ENCODE measurements around the gene LAMTOR5.

Gene LAMTOR5

DNA sequence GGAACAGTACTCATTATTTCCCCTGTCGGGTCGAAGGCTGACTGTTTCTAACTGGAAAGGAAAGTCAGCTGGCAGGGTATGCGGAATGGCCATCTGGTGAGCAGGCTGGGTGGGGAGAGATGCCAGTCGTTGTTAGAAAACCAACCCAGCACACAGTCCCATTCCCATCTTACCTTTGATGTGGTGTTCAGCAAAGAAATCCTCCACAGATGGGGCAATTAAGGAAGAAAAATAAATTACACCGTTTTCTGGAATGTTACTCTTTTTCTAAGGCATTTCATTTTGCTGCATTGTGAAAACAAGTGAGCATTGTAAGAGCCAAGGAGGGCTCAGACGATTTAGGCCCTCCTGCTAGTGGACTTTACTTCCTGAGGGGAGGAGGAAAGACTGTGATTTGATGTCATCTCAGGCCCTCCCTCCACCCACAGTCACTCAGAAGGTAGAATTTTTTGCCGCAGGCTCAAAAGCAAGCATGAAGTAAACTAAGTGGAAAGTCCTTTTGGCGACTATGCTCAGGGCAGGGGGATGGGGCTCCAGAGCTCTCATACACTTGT, 16.7 kb downstream of the LAMTOR5 start, which contains the start of gene SLC16A4:
SLC16A4 (minus strand) TSS at position 335 of the 554 bp plus-strand sequence. CDS start 1,703 bp downstream, outside the sequence.
- in situ Hi-C loops (cut with HindIII; ENCODE audit: low sequenced_read_pairs): no loop called here

DNA sequence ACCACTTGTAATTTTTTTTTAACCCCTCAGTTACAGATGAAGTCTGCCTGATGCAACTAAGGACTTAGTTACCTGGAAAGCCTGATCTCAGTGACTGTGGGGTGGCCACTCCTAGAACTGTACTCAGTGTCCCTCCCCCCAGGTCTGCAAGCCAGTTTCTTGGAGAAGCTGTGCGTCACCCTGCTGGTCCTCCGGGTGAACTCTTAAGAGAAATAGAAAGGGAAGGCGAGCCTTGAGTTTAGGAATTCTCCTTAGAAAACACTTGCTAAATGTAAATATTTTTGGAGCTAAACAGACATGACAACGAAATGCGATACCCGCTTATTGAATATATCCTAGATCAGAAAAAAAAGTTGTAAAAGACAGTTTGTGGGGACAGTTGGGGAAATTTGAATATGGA, 17.4 kb downstream of the LAMTOR5 start:
- in situ Hi-C loops (cut with HindIII; ENCODE audit: low sequenced_read_pairs): no loop called here

DNA sequence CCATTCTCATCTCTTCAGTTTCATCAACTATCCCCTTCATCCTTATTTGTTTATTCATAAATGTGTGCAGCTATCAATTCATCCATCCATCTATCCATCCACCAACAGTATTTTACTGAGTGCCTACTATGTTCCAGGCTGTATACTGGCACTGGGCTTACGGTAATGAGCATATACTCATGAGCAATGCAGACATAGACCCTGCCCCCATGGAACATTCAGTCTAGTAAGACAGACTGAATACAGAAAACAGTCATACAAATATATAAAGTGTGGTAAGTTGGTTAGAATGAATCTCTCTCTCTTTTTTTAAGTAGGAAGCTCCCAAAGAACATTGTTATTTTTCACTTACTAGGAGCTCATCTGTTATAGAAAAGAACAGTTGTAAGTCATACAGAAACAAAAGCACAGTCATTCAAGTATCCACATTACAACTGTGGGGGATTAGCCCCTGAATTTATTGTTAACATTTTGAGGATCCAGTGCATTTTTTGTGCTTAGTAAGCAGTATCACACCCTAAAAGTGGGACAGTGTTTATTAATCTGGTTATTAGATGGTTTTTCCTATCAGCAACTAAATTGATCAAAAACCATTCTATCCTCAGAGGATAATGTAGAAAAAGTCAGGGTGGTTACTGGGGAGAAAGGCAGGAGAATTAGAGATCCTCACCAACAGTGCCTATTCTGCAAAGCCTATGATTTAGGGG, 20.3 kb downstream of the LAMTOR5 start:
- in situ Hi-C loops (cut with HindIII; ENCODE audit: low sequenced_read_pairs): no loop called here

GRCh38 chr1:110385369-110385768, 22.1 kb downstream of the LAMTOR5 start:
- in situ Hi-C loops (cut with HindIII; ENCODE audit: low sequenced_read_pairs): no loop called here

DNA sequence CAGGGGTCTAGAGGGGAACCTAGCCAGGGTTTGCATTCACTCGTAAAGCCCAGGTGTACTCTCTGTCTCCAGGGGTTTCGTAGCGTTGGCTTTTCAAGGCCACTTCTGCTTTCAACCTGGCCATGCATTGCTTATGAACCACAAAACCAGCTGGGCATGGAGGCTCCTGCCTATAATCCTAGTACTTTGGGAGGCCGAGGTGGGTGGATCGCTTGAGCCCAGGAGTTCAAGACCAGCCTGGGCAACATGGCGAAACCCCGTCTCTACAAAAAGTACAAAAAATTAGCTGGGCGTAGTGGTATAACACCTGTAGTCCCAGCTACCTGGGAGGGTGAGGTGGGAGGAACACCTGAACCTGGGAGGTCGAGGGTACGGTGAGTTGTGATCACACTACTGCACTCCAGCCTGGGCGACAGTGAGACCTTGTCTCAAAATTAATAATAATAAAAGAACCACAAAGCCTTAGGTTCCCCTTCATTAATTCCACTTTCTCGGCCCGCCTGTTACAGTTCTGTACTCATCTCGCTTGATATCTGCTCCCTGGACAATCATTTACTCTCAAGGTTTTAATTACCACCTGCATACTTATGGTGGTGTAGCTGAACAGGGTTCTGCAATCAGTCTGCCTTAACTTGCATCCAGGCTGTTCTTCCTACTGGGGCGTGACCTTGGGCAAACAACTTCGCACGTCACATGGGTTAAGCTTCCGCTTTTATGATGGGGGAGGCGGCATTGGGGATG, 22.7 kb downstream of the LAMTOR5 start:
- in situ Hi-C loops (cut with HindIII; ENCODE audit: low sequenced_read_pairs): no loop called here

- in situ Hi-C loops (cut with HindIII; ENCODE audit: low sequenced_read_pairs): no loop called here
Measured at GRCh38 chr1:110383251-110383990, 24.1 kb downstream of the LAMTOR5 start.

- in situ Hi-C loops (cut with HindIII; ENCODE audit: low sequenced_read_pairs): no loop called here
Measured at GRCh38 chr1:110380672-110381283, 26.7 kb downstream of the LAMTOR5 start.

GRCh38 chr1:110375490-110375889, 32.0 kb downstream of the LAMTOR5 start:
- in situ Hi-C loops (cut with HindIII; ENCODE audit: low sequenced_read_pairs): no loop called here

- in situ Hi-C loops (cut with HindIII; ENCODE audit: low sequenced_read_pairs): no loop called here
Measured at GRCh38 chr1:110370827-110371226, 36.7 kb downstream of the LAMTOR5 start.

DNA sequence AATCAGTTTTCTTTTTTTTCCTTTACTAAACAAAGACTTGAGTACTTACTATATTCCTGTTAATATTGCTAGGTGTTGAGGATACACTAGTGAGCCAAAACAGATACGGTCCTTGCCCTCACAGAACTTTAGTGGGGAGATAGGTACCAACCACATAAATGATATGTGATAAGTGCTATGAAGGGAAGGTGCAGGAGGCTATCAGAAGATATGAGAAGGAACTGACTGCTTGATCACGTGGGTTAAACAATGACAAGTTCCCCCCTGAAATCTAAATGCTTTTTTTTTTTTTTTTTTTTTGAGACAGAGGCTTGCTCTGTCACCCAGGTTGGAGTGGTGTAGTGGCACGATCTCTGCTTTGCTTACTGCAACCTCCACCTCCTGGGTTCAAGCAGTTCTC, 43.3 kb downstream of the LAMTOR5 start:
- in situ Hi-C loops (cut with HindIII; ENCODE audit: low sequenced_read_pairs): no loop called here

DNA sequence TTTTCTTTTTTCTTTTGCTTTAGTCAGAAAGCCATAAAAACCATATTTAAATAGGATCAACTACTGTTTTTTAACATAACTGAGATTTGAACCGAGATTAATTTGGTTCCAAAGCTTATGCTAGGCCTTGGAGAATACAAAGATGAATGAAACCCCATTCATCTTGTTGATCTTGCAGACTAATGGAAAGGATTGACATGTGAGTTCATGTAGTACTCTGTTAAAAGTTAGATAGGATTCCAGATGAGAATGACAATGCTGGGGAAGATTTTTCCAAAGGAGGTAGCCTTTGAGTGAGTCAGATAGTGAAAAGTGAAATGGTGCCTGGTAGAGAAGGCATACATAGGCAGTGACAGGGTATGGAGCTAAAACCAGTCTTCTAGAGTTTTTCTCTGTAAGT, 45.6 kb downstream of the LAMTOR5 start:
- in situ Hi-C loops (cut with HindIII; ENCODE audit: low sequenced_read_pairs): no loop called here

- in situ Hi-C loops (cut with HindIII; ENCODE audit: low sequenced_read_pairs): no loop called here
Measured at GRCh38 chr1:110360431-110360830, 47.1 kb downstream of the LAMTOR5 start.

GRCh38 chr1:110356379-110356778, 51.1 kb downstream of the LAMTOR5 start:
- in situ Hi-C loops (cut with HindIII; ENCODE audit: low sequenced_read_pairs): no loop called here

GRCh38 chr1:110355321-110355720, 52.2 kb downstream of the LAMTOR5 start:
- in situ Hi-C loops (cut with HindIII; ENCODE audit: low sequenced_read_pairs): no loop called here

All from endothelial cell of hepatic sinusoid (primary cell).